Esophagus muscularis mucosa (tissue), 4 donors: ENCODE measurements around the gene MTLN.
"Not testable (repeated sequence)": the region's sequence is repeated elsewhere in the genome, so short reads cannot be mapped to it uniquely, and the experiment has no call there.

ENCODE experiments used
- CTCF ChIP-seq, 3 experiments: fragments of 200-600 bp in 2 of 3; fragments of 450-650 bp in 1 of 3; sonication (generic) in 2 of 3; IDR thresholded peaks; one replicate each; pipeline ENCODE4 v1.5.1; 2017 to 2019; ENCODE audit warnings: antibody characterized with exemption in 3 of 3, mild to moderate bottlenecking in 2 of 3, moderate library complexity in 1 of 3
- EP300 ChIP-seq: sonication (generic); formaldehyde crosslinking; IDR thresholded peaks from one replicate; pipeline ENCODE4 v1.6.1; 2017; ENCODE audit warnings: antibody characterized with exemption
- POLR2A ChIP-seq: fragments of 450-650 bp; IDR thresholded peaks from one replicate; pipeline ENCODE4 v1.6.1; 2017; ENCODE audit warnings: antibody characterized with exemption, moderate library complexity, mild to moderate bottlenecking, low read depth
- POLR2AphosphoS5 ChIP-seq, 2 donors: sonication (generic); formaldehyde crosslinking; IDR thresholded peaks; one replicate each; pipeline ENCODE4 v1.6.1; 2017; ENCODE audit warnings: antibody characterized with exemption in 2 of 2

- not testable (repeated sequence) for TF ChIP-seq POLR2AphosphoS5 (IDR thresholded peaks at IDR 0.05); CTCF (IDR thresholded peaks at IDR 0.05); EP300; POLR2A
These were observed 22.2 kb downstream of the MTLN start for GRCh38 chr2:110190169-110190568.
